ENCODE measurements around the gene HK1. TPM values are rescaled to one million over a fixed set of nuclear protein-coding genes. Genes with fewer than 3 reads are reported as not detected.

HK1 gene
- total RNA-seq, 1 donor from 2014 or later, result 219 TPM

DNA sequence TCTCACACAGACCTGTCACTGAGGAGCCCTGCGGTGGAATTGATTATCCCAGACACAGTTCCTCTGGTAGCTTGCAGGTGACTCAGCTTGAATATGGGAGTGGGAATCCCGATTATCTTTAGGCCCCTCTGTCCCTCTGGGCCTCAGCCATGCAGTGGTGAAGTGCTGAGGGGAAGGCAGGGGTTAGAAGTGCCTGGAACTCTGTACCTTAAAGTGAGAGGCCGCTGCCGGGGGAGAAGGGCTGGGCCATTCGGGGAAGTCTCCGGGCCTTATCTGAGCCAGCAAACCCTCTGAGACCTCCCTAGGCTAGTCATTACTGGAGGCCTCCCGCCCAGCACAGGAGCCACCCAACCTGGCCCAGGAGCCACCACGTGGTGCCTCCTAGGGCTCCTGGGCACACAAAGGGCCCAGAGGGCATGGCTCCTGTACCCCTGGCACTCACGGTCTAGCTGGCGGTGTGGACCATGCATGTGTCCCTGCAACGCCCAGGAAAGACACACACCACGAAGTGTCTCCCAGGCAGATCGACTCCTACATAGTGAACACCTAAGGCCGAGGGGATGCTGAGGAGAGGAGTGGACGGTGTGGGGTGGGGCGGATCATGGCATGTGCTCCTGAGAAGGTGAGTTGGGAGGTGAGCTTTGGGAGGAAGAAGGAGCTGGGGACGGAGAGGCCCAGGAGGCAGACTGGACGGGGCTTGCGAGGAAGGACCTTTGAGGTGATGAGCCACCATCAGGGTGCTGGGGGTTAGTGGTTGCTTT, 56.2 kb downstream of the HK1 start:
- Histone ChIP-seq H3K4me1 (peaks cover 100% of the 10 kb centered on the region), H3K36me3 (no peaks in the 10 kb centered on the region), H3K27ac (replicated peaks) (peak overlapping the region; percentile 93), H3K4me3 (peak overlapping the region; percentile 34), H3K27me3 (ENCODE audit: low read depth) (no peaks in the 10 kb centered on the region), H3K9me3 (replicated peaks) (no peaks in the 10 kb centered on the region)
- TF ChIP-seq, protein P1, sequence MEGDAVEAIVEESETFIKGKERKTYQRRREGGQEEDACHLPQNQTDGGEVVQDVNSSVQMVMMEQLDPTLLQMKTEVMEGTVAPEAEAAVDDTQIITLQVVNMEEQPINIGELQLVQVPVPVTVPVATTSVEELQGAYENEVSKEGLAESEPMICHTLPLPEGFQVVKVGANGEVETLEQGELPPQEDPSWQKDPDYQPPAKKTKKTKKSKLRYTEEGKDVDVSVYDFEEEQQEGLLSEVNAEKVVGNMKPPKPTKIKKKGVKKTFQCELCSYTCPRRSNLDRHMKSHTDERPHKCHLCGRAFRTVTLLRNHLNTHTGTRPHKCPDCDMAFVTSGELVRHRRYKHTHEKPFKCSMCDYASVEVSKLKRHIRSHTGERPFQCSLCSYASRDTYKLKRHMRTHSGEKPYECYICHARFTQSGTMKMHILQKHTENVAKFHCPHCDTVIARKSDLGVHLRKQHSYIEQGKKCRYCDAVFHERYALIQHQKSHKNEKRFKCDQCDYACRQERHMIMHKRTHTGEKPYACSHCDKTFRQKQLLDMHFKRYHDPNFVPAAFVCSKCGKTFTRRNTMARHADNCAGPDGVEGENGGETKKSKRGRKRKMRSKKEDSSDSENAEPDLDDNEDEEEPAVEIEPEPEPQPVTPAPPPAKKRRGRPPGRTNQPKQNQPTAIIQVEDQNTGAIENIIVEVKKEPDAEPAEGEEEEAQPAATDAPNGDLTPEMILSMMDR (IDR thresholded peaks at IDR 0.05; ENCODE audit: borderline replicate concordance), result no peak
- DNase-seq, result no peak
- intact Hi-C loops (cut with micrococcal nuclease), result no loop called here

DNA sequence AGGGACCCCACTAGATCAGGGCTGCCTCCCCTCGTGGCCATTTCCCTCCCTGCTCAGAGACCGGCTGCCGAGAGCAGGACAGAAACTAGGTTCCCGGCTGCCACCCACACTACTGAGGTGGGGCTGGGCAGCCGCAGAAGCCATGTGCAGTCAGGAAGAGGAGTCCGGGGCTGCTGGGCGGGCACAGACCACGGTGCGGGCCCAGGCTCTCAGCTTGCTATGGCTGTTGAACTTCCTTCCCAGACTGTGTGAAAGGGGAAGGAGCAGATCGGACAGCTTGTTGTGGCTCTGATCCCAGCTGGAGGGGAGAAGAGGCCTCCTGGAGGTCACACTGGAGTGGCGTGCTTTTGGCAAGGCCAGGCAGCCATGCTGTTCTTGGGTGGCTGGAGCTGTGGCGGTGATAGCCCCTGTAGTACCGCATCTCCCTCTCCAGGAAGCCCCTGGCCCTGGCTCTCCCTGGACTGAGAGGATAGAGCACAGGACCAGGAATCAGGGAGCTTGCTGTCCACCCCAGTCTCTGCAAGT, 56.8 kb downstream of the HK1 start:
- H3K36me3 ChIP-seq, result no peaks in the 10 kb centered on the region
- H3K9me3 ChIP-seq (replicated peaks), result no peaks in the 10 kb centered on the region
- intact Hi-C loops (cut with micrococcal nuclease), result no loop called here
- H3K27ac ChIP-seq (replicated peaks), result peak overlapping the region; percentile 93
- no peaks in the 10 kb centered on the region for H3K27me3 ChIP-seq (ENCODE audit: low read depth)
- peaks cover 100% of the 10 kb centered on the region for H3K4me1 ChIP-seq
- TF ChIP-seq, protein P1 (IDR thresholded peaks at IDR 0.05; ENCODE audit: borderline replicate concordance), result no peak
- DNase-seq, result peak; percentile 72
- H3K4me3 ChIP-seq, result peak overlapping the region; percentile 34

DNA sequence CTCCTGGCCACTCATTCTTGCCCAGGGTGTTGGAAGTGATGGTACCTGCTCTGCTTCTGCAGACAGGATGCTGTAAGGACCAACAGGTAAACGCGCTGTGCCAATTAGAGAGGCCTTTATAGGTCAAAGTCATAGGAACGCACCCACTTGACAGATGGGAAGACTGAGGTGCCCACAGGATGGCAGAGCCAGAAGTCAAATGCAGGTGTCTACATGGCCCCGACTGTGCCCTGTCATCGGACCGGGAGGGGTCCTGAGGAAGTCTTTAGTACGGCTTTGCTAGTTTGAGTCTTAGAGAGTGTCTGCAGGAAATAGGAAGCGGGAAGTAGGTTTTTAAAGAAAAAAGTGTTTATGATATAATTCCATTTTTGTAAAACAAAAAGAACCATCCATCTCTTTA, 57.3 kb downstream of the HK1 start:
- peak overlapping the region; percentile 34 for H3K4me3 ChIP-seq
- intact Hi-C loops (cut with micrococcal nuclease), result no loop called here
- TF ChIP-seq, protein P1 (IDR thresholded peaks at IDR 0.05; ENCODE audit: borderline replicate concordance), result no peak
- no peak for DNase-seq
- no peaks in the 10 kb centered on the region for H3K9me3 ChIP-seq (replicated peaks)
- H3K36me3 ChIP-seq, result no peaks in the 10 kb centered on the region
- no peaks in the 10 kb centered on the region for H3K27me3 ChIP-seq (ENCODE audit: low read depth)
- peaks cover 100% of the 10 kb centered on the region for H3K4me1 ChIP-seq
- H3K27ac ChIP-seq (replicated peaks), result peak overlapping the region; percentile 93

DNA sequence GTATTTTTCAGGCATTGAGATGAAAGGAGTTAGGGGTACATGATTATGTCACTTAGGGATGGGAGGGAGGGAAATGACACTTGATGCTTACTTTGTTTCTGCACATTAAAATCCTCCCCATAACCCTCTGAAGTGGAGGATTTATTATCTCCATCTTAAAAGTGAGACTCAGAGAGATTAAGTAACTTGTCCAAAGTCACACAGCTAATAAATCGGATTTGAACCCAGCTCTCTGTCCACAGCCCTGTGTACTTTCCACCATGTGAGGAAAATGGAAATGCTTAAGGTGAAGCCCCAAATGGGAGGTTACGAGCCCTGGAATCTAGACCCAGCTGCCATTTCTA, 58.6 kb downstream of the HK1 start:
- TF ChIP-seq, protein P1 (IDR thresholded peaks at IDR 0.05; ENCODE audit: borderline replicate concordance), result no peak
- Histone ChIP-seq H3K27ac (replicated peaks) (peak overlapping the region; percentile 74), H3K36me3 (no peaks in the 10 kb centered on the region), H3K9me3 (replicated peaks) (no peaks in the 10 kb centered on the region), H3K27me3 (ENCODE audit: low read depth) (no peaks in the 10 kb centered on the region), H3K4me3 (no peak overlapping the region), H3K4me1 (peaks cover 96% of the 10 kb centered on the region)
- intact Hi-C loops (cut with micrococcal nuclease), result no loop called here
- no peak for DNase-seq

DNA sequence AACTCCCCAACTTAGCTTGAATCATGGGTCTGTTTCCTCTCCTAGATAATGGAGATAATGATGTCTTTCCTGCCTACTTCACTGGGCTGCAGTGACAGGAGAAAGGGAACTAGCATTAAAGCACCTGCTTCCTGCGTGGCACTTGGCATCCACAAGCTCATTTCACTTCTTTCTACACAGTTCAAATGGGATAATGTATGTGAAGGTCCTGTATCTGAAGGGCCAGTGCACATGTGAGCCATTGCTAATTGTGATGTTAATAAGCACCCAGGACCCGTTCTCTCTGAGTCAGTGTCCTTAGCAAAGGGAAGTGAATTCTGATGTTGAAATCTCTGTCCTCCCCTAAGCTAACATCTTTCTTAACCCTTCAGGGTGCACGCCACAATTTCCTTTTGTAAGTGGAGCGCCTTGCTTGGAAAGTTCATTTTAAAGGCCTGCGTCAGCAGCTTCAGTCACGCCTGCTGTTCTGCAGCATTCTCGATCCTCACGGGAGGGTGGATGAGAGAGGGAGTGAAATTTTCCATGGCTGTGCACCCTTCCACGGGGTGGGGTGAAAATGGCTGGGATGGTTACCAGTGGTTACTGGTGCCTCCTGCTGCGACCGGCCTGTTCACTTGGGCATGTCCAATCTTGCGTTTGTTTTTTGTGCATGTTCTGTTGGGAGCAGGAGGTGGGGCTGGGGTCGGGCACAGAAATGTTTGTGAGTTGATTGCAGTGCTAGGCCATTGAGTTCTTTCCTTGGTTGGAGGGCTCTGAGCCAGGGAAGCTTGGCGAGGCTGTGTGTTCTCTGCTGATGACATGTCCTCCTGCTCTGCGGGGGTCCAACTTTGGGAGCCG, 59.2 kb downstream of the HK1 start:
- TF ChIP-seq, protein P1 (IDR thresholded peaks at IDR 0.05; ENCODE audit: borderline replicate concordance), result no peak
- H3K9me3 ChIP-seq (replicated peaks), result no peaks in the 10 kb centered on the region
- intact Hi-C loops (cut with micrococcal nuclease), result no loop called here
- H3K4me3 ChIP-seq, result peak overlapping the region; percentile 24
- DNase-seq, result peak; percentile 65
- no peaks in the 10 kb centered on the region for H3K36me3 ChIP-seq
- no peaks in the 10 kb centered on the region for H3K27me3 ChIP-seq (ENCODE audit: low read depth)
- H3K4me1 ChIP-seq, result peaks cover 94% of the 10 kb centered on the region
- peak overlapping the region; percentile 74 for H3K27ac ChIP-seq (replicated peaks)
